H1 (cell line): Measurements from ENCODE around the gene RNF26. TPM values are rescaled to one million over a fixed set of nuclear protein-coding genes. Genes with fewer than 3 reads are reported as not detected.

Source experiments
- CBX8 ChIP-seq: fragments of 300-800, 300-1000 bp; sonication (generic); IDR thresholded peaks from 2 replicates; pipeline ENCODE4 v1.7.1; 2016; ENCODE audit warnings: low read depth, low read length, borderline replicate concordance
- CHD7 ChIP-seq: fragments of 300-600 bp; sonication (generic); IDR thresholded peaks from 2 replicates; pipeline ENCODE4 v1.7.1; 2012; ENCODE audit warnings: low read length, moderate library complexity, mild to moderate bottlenecking, inconsistent platforms; ENCODE audit not compliant: insufficient replicate concordance
- E2F6 ChIP-seq: IDR thresholded peaks from 2 replicates; pipeline ENCODE4 v1.6.1; 2012; ENCODE audit warnings: inconsistent platforms
- RAD21 ChIP-seq, 2 experiments: IDR thresholded peaks in 1 of 2; conservative IDR thresholded peaks in 1 of 2; 2 replicates each; pipeline ENCODE4 v1.6.1; 2011; ENCODE audit warnings: low read depth in 2 of 2, low read length in 2 of 2, improper control_type of control experiment in 1 of 2, inconsistent platforms in 1 of 2, mild to moderate bottlenecking in 1 of 2, moderate library complexity in 1 of 2
- SRF ChIP-seq: IDR thresholded peaks from 2 replicates; pipeline ENCODE4 v1.6.1; 2011; ENCODE audit warnings: mild to moderate bottlenecking, low read depth, low read length, moderate library complexity
- TEAD4 ChIP-seq: IDR thresholded peaks from 2 replicates; pipeline ENCODE4 v1.6.1; 2012; ENCODE audit warnings: low read depth, low read length, inconsistent platforms, mixed read lengths
- polyA plus RNA-seq, 7 experiments: library from polyadenylated mRNA; depleted of rRNA in 3 of 7; stranded (reverse) in 5 of 7; unstranded in 2 of 7; fragments of >200 nt in 5 of 7; fragments of 200-250 nt in 2 of 7; gene quantifications; 1 replicate in 5 of 7; 2 replicates in 1 of 7; 4 replicates in 1 of 7; pipeline versions ENCODE4 v1.2.1 to v1.2.3, GENCODE V29; 2011 to 2013; ENCODE audit warnings: missing spikeins in 2 of 7, mixed read lengths in 2 of 7
- total RNA-seq: library from RNA; stranded (reverse); fragmentation: NEBNext Ultra II Directional; extraction: Animal tissue kit (Norgen Biotek cat#: 25700); gene quantifications from 2 replicates; pipeline ENCODE4 v1.2.1, GENCODE V29; 2021

Gene RNF26
- total and polyA plus RNA-seq, 2 of the 8 experiments (the other 6 are each of a cell fraction or from before 2014, with no cell fraction given) = 82.7 to 84.0 TPM

GRCh38 chr11:119337581-119338317, 3.4 kb downstream of the RNF26 start (continued):
- TF ChIP-seq CHD7 (no peak), E2F6 (no peak), TEAD4 (no peak), CBX8 (no peak), RAD21 (IDR thresholded peaks at IDR 0.05 in 1 of 2, conservative IDR thresholded peaks at IDR 0.05 in 1 of 2; ENCODE audit: low read depth in 2 of 2, low read length in 2 of 2) (no peak), SRF (no peak)
